HG02943 (cell line): Measurements from ENCODE around the gene ANO9.
"Not testable (repeated sequence)": the region's sequence is repeated elsewhere in the genome, so short reads cannot be mapped to it uniquely, and the experiment has no call there.

Experiments
- ATAC-seq: cut with Tn5 transposase; IDR thresholded peaks from one replicate; pipeline ENCODE4 v1.9.1; 2021; ENCODE audit warnings: mild to moderate bottlenecking, low read depth, moderate library complexity; ENCODE audit not compliant: unreplicated experiment

Gene ANO9

DNA sequence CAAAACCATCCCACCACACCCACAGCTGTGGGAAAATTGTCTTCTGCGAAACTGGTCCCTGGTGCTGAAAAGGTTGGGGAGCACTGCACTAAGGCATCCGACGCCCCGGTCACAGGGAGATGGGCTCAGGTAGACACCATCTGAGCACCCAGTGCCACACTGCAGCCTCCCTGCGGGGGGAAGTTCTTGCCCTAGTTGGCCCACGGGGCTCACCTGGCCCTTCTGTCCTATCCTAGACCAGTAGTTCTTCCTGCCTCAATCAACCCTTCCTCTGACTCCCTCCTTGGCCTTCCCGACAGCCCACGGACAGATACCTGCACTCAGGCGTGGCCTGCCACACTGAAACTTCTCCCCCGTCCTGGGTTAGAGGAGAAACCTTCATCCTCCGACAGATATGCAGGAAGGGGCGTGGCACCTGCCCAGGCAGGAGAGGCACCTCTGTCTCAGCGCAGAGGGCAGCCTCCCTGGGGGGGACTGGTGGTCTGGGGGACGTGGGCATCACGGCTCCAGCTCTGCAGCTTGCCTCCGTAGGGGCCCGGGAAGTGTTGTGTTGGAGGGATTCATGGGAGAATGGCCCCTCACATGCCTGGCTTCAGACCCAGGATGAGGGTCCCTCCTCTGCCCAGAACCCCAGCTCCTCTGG, 4.5 kb downstream of the ANO9 start:
- no peak for ATAC-seq

DNA sequence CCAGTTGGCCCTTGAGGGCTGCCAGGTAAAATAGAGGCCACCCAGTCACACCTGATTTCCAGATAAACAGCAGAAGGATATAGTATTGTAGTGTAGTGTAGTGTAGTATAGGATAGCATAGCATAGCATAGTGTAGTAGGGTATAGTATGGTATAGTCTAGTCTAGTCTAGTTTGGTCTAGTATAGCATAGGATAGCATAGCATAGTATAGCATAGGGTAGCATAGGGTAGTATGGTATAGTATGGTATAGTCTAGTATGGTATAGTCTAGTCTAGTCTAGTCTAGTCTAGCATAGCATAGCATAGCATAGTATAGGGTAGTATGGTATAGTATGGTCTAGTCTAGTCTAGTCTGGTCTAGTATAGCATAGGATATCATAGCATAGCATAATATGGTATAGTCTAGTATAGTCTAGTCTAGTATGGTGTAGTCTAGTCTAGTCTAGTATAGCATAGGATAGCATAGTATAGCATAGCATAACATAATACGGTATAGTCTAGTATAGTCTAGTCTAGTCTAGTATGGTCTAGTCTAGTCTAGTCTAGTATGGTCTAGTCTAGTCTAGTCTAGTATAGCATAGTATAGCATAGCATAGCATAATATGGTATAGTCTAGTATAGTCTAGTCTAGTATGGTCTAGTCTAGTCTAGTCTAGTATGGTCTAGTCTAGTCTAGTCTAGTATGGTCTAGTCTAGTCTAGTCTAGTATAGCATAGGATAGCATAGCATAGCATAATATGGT, 6.6 kb downstream of the ANO9 start:
- ATAC-seq, result not testable (repeated sequence)

DNA sequence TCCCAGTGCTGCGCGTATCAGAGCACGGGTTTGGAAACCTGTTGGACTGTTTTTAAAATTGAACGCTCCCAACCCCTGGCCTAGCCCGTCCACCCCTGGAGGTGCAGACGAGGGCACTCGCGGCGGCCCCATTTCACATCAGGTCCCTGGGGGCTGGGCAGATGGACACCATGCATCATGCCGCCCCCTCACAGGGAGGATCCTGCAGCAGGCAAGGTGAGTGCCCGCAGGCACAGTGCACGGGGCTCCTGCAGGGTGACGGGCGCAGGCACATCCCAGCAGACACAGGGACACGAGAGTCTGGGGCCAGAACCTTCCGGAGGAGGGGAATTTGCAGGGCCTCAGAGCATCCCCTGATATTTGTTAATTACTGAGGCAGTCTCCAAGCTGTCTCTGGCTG, 7.3 kb downstream of the ANO9 start:
- ATAC-seq, result no peak

DNA sequence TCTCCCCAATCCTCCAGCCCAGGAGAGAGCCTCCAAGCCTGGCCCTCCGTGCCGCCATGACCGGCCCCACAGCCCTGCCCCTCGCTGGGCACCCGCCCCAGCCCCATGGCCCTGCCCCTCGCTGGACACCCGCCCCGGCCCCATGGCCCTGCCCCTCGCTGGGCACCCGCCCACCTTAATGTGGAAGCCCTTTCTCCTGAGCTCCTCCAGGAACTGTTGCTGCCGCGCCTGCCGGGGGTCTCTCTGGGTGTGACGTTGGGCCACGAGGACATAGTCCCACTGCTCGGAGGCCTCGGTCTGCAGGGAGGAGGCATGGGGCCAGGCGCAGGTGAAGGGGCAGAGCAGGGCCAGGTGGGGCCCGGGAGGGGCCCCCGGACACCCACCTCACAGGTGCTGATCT, 8.2 kb downstream of the ANO9 start:
- ATAC-seq, result no peak

DNA sequence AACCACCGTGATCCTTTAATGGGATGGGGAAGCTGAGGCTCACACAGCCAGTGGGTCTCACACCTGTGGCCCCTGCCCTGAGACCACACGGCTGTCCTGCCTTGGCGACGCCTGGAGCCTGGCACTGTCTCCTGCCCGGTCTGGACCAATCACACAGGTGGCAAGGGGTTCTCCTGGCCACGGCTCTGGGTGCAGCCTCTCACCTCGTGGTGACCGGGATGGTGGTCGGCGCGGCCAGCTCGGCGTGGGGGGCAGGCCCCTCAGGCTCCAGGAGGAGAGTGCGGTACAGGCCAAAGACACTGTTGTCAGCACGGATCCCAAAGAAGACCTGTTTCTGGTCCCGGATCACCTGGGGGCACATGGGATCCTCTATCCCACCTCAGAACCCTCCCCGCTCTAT, 8.7 kb downstream of the ANO9 start:
- no peak for ATAC-seq

DNA sequence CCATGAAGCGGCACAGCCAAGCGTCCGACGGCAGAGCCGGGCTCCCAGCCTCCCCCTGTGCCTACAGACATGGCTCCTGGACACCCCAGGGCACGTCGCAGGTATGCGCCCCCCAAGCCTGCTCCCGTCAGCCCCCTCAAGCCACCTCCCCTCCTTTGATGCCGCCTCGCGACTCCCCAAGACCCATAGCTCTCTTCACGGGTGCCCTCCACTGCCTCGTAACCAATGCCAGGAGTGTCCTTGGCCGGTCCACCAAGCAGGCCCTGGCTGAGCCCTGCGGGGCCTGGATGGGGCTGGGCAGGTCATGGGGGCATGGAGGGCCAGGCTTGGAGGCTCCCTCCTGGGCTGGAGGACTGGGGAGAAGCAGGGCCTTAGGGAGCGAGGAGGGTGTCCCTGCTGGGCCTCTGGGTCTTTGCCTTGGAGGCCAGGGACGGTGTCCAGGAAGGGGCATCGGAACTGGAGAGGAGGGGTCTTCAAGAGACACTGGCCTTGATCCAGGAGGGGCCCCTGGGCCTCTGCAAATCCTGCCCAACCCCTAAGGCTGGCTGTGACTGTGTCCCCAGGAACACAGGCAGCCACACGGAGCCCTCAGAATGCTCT, 9.2 kb downstream of the ANO9 start:
- no peak for ATAC-seq

DNA sequence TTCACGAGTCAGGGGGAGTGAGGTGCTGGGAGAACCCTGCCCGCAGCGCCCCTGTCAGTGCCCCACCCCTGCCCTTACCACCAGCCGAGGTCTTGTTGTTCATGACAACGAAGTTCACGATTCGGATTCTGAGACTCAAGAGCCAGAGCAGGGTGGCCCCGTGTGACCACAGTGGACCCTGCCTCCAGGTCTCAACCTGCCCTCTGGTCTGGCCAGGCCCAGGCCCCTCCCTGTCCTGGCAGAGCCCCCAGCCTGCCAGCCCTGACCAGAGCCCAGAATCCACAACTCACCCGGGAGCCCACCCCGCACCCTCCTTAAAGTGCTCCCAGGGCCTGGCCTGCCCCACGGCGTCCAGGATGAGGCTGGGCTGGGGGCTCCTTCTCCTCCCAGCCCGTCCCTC, 9.9 kb downstream of the ANO9 start:
- ATAC-seq, result no peak

DNA sequence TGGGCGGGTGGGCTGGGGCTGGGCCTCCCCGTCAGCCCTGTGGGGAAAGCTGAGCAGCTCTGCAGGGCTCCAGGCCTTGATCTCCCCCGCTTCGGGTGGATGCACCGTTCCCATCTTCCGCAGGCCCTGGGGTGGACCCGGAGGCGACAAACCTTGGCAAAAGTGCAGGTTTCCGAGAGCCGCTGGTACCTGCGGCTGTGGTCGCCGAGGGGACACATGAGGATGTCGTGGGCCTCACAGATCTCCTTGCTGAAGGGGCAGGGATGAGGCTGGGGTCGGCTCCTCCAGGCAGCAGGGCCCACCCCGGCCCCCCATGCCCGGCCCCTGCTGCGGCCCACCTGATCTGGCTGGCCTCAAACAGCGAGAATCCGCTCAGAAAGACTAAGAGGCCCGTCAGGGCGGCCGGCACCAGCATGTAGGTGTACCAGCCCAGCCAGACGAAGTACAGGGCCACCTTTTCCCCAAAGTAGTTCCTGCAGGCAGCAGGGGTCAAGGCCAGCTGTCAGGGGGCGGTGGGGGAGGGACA, 11.8 kb downstream of the ANO9 start:
- ATAC-seq, result no peak

DNA sequence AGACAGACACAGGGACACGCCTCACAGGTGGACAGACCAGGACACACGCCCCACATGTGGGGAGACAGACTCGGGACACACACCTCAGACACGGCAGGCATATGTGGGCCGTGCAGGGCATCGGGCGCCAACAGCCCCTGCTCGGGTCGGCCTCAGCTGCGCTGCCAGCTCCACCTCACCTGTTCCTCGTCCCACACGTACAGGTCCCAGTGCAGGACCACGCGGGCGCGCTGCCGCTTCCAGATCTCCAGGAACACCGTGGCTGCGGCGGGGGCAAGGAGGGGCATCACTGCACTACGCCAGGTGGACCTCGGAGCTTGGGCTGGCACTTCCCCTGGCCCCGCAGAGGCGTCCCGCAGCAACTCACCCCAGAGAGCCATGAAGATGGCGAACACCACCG, 12.4 kb downstream of the ANO9 start:
- no peak for ATAC-seq

DNA sequence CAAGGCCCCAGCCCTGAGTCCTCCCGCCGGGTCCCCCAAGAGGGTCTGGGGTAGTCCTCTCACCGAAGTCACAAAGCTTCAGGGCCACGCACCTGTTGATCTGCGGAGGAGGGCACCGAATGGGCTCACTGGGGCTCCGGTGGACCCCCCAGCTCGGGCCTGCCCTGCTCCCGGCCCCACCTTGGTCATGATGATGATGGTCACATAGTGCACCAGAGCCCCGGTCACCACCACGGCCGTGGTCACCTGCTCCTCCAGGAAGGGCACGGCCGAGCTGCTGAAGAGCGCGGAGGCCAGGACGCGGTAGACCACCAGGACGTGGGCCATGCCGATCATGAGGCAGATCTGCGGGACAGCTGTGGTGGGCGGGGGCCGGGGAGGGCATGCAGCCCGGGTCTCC, 13.5 kb downstream of the ANO9 start:
- ATAC-seq, result no peak

DNA sequence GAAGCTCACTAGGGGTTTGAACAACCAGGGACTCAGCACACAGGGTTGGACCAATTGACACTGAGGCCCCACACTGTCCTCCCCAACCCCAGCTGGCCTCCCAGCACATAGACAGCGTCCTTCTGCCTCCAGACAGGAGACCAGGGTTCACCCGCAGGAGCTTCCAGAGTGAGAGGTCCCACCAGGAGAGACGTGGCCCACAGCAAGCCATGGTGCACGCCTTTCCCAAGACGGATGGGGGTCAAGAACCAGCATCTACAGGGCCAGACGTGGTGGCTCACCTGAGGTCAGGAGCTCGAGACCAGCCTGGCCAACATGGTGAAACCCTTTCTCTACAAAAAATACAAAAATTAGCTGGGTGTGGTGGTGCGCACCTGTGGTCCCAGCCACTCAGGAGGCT, 15.0 kb downstream of the ANO9 start:
- no peak for ATAC-seq

DNA sequence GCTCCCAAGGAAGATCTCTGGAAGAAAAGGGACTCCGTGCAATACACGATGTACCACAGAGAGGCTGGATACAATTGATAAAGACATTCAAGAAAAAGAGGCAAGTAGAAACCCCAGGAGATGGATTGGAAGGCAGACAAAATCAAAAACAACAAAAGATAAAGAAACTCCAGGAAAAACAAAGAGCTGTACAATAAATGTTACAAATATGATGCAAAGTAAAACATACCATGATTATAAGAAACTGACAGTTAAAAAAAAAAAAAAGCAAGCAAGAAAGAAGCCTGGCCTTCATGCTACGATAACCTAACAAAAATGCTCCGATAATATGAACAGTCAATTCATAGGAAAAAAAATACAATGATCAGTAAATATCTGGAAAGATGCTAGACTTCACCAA, 16.5 kb downstream of the ANO9 start:
- ATAC-seq, result no peak

DNA sequence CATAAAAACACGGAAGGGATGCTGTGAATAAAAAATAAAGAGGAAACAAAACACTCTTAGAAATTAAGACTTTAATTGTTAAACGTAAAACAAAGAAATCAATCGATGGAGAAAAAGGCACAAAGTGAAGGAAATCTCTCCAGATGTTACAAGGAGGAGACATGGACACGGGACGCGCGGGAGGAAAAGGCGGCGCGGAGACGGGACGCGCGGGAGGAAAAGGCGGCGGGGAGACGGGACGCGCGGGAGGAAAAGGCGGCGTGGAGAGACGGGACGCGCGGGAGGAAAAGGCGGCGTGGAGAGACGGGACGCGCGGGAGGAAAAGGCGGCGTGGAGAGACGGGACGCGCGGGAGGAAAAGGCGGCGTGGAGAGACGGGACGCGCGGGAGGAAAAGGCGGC, 17.0 kb downstream of the ANO9 start:
- ATAC-seq, result not testable (repeated sequence)

DNA sequence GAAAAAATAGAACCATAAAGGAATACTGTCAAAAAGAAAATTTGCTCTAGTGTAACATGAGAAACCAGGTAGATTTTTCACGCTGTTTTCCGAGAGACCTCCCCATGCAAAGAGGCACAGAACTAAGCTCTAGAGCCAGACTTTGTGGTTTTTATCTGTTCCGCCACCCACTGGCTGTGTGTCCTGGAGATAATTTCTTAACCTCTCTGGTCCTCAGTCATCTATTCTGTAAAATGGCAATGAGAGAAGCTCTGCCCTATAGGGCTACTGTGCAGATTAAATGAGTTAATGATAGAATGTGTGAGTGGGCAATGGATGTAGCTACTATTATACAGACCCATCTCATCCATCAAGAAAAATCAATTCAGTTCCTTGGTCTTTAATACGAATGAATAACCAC, 17.6 kb downstream of the ANO9 start:
- no peak for ATAC-seq

DNA sequence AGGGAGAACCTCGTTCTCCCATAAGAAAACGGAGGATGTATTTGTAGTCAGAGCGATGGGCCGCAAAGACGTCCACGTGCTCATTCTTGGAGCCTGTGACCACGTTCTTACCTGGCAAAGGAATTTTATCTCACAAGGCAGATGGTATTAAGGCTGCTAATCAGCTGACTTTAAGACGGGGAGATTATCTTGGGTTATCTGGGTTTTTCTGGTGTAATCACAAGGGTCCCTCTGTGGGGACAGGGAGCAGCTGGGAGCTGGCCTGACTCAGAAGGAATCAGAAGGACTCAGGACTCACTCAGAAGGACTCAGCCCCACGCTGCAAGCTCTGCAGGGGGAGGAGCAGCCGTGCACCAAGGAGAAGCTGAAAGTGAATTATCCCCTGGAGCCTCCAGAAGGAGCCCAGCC, 19.6 kb downstream of the ANO9 start:
- no peak for ATAC-seq

DNA sequence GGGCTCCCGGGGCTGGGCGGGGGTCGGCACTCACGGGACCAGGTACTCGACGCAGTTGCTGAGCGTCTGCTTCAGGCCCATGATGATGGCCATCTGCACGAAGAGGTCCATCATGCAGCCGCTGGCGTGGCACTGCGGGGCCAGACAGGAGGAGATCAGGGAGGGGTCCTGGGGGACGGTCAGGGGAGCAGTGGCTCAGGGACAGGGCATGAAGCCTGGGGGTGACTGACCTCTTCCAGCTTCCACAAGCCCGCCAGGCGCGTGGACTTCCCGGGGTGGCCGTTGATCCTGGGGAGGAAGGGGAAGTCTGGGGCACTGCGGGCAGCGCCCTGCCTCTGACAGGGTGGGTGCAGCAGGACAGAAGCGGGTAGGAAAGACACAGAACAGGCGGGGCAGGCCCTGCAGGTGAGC, 20.9 kb downstream of the ANO9 start:
- no peak for ATAC-seq

DNA sequence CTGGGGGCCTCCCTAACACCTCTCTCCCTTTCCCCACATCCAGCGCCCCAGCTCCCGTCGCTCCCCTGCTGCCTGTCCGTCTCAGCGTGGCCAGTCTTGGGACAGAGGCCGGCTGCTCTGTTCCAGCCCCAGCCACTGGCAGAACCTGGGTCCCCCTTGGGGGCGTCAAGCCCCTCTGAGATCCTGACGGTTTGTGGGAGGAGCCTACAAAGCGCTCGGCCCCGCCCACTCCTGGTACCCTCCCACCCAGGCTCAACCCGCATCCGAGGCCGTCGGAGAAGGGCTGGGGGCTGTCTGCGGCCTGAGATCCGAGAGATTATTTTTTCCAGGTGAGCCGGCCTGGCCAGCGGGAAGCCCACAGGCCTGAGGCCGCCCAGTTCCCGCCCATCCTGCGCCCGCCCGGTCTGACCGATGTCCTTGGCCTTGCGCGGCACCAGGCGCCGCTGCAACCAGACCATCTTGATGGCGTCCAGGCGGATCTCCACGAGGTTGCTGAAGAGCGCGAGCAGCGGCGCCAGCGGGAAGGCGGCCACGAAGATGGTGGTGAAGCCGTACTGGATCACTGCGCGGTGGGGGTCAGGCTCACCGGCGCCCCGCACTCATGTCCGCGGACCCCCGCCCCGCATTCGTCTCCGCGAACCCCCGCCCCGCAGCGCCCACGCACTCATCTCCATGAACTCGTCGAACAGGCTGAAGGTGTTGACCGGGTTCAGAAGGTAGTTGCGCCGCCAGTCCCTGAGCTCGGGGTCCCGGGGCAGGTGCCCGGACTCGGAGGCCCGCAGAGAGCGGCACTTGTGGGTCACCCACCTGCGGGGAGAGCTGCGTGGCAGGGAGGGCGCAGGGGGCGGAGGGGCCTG, 21.5 kb downstream of the ANO9 start:
- ATAC-seq, result no peak

DNA sequence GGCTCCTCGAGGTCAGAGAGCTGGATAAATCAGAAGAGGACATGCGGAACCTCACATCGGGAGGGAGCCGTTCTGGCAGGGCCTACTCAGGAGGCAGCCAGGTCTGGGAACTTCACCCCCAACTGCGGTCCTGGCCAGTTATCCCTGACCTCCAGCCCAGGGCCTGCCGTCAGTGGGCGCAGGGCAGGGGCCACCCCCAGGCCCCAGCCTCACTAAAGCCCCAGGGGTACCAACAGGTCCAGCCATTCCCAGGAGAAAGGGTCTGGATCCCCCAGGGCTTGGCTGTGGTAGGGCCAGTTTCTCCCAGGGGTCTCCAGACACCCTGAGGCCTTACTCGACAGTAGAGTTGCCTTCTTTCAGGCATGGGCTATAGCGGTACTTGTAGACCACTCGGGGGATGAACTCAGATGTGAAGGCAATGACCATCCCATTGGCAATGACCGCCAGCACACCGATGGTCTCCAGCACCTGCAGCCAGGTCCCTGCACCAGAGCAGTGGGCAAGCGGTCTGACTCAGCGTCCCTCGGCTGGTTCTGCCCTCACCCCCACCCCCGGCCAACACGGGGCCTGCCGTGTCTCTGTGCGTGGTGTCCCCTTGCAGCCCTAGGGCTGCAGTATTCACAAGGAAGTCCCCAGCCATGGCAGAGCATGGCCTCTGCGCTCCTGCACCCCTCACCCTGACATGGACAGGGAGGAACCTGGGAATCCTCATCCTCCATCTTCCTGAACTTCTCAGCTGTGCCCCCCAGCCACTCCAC, 22.4 kb downstream of the ANO9 start:
- ATAC-seq, result no peak

DNA sequence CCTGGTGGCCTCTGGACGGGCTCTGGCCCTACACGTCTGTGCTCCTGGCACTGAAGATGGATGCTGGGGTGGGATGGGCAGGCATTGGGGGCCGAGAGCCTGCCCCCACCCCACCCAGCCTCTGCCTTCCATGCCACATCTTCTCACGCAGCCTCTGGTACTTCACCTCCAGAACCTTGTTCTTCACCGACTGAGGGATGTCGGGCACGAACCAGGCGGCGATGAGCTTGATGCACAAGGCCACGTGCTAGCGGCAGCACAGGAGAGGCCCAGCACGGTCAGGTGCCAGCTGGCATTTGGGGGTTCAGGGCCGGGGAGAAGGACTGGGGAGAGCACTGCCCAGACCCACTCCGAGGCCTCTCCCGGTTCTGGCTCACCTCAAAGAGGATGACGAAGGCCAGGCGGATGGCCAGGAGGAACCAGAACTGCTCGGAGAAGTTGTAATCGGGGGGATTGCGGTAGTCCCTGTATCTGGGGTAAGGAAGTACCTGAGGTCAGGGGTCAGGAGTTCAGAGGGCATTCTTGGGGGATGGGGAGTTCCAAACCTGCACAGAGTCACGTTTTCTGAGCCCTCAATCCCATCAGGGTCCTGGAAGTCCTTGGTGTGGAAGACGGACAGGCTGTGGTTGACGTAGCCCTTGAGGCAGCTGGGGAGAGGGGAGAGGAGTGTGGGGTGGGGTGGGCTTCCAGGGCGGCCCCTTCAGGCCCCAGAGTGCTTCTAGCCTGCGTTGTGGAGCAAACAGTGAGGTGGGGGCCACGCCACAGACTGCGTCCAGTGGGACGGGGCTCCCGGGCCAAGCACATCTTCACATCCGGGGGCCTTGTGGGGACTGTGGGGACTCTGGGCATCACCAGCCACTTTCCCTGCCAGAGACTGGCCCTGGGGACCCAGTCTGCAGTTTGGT, 23.2 kb downstream of the ANO9 start:
- ATAC-seq, result no peak
